ENCODE results near the gene CXCR6.
A peak's percentile ranks its signal among the peaks of the same experiment; 100 is the strongest.

The CXCR6 gene

DNA sequence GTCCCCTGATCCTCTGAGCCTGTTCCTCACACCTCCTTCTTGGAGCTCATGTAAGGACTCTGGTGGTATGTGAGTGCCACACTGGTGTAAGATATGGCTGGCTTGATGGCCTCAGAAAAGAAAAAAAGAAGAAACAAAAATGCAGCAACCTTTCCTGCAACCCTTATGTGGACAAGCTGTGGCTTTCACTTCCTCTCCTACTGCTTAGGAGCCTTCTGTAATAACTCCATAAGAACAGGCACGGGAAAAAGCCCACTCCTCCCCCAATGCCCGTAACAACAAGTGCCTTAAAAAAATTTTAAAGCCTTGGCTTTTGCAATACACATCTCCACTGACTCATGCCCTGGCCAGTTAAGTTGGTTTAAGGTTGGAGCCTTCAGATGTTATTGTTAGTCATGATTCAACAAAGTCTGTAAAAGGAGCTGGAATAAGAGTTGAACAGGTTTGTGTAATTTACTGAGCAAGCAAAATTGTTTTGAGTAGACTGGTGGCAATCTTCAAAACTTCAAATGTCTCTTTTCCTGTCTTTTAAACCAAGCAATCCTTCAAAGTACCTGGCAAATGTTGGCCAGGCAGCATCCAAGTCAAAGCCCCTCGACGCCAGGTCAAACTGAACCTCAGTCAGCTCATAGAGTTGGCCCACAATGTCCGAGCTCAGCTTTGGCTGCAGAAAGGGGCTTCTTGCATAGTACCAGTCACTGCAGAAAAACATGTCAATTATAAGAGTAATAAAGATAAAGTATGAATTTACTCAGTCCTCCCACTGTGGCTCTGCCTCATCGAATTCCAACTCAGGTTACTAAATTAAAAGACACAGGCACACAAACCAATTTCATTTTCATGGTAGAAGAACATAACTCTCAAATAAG is 29.5 kb downstream of the CXCR6 start:
- no peak for DNase-seq

DNA sequence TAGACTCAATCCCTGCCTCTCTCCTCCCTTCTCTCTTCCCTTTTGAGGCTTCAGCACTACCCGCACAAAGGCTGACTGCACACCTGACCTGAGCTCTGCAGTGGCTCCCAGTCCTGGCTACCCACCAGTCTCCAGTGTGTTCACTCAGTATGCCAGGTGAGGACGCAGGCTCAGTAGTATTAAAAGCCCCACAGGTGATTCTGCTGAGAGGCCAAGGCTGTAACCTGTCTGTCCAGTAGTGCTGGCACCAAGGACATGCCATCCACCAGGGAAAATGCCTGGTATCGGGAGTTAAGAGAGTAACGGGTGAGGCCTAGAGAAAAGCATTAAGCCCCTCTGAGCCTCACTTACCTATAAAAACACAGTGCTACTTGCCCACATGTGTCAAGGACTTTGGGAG is 31.4 kb downstream of the CXCR6 start:
- DNase-seq = no peak

DNA sequence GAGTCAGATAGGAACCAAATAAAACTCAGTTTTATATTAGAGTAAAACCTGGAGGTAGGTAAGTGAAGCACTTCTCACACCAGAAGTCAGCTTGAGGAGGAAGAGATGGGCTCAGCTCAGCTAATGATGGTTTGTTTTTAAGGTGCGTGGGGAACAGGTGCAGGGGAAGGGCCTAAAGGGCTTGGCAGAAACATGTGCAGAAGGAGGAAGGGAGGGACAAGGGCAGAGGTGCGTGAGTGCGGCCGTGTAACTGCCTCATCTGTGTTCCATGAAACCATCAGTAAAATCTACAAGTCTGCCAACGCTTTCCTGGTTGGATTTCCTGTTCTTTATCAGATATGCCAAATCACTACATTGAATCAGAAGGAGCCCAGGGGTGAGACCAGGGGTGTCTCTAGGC is 32.4 kb downstream of the CXCR6 start:
- no peak for DNase-seq

DNA sequence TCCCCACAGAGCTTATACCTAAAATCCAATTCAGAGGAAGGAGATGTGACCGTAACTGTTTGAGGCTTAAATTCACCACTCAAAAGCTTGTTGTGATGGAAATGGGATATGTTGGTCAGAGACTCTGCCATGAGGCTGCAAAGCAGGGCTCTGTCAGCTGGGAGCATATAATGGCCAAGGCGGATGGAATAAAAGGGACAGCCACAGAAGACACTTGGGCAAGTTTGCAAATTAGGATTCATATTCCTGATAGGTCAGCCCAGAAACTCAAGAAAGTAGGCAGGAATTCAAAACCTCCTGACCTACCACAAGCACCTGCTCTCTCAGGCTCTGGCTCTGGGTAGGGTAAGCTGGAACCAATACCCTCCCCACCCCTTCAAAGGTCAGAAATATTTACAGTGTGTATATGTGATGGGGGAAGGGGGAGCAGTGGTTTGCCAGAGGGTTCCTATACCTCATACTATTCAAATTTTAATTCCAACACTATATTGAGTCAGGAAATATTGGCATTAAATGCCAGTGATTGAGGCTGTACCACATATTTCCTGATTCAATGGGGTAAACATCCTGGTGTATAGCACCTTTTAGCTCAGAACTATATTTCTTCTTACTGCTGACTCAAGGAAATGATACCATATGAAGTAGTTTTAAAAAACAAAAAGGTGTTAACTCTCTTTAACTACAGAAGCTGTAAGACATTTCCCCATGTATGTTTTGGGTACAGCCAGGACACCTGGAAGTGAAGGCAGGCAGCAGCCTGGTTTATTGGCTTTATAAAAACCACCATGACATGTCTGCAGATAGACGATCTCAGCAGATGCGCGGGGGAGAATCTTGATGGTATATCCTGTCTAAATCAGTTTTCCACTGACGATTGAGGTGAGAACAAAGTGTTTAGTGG is 33.2 kb downstream of the CXCR6 start:
- peak in 2 of 5 donors; percentile 41 to 45 for DNase-seq

DNA sequence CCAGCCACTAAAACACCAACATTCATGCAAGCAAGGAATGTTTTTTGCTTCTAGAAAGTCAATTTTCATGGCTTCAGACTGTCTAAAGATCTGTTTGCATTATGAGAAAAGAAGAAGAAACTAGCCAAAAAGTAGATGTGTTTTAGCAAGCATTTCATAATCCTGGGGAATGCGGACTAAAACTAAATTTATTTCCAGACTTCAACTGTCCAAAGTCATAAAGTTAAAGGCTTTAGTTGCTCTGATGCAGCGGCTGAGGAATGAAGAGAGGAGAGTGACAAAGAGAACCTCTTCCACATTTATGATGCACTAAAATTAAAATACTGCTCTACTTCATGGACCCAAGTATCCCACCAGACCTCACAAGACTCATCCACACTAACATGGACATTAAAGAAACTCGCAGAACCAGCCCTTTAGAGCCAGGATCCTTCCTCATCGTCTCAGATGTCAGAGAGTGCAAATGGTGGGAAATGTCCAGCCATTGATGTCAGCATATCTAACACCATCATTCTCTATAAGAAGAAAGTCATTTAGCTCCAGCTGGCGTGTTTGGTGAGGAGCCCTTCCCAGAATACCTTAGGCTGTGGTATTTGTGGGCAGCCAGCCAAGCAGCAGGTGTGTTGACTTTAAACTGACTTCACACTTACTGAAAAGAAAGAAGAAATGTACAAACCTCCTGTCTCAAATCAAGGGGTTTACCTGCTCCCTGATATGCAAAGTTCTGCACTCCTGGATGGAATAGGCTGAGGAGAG is 34.9 kb downstream of the CXCR6 start:
- DNase-seq = peak in 2 of 5 donors; percentile 43 to 84

DNA sequence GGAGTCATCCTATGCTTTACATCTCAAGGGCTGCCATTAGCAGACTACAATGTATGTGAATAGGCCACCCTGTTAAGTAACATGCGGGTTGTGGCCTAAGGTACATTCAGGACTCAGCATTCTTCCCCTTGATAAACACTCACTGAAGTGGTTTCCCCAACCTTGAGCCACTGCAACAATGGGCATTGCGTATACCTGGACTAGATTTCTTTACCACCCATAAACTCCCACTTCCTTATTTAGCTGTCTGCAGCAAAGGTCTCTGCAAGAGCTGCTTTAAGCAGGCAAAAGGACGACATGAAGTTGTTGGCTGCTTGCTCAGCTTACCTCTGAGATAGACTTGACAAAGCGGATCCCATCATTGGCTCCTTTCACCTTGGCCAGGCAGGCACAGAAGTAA is 36.1 kb downstream of the CXCR6 start:
- no peak for DNase-seq

DNA sequence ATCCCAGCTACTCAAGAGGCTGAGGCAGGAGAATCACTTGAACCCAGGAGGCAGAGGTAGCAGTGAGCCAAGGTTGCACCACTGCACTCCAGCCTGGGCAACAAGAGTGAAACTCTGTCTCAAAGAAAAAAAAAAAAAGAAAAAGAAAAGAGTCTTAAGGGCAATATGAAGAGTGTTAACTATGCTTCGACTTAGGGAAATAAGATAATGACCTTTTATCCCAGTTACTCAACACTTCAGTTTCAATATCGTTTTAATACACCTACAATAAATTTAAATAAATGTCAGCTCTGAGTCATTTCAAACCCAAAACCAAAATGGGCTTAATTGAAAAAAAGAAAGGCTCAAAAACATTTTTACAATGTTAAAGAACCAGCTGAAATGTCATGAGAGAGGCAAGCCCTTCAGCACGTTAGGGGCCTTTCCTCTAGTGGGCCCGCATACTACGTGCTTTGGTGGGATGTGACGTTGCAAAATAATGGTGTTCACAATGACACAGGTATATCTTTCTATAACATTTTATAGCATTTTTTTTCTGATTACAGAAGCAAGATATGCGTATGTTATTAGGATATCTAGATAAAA is 37.1 kb downstream of the CXCR6 start:
- DNase-seq = peak in 1 of 5 donors; percentile 23

DNA sequence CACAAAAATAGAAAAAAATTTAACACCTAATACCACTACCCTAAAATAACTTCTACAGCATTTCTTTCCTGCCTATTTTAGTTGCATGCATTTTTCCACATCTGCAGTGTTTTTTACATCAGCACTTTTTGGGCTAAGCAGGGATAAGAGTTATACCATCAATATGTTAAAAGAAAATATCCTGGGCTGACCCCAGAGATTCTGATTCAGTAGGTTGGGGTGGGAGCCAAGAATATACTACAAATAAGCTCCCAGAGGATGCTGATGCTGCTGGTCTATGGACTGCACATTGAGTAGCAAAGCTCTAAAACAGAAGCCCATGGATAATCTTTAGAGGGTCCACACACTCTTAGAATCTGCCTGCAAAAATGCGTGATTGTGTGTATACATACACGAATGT is 37.6 kb downstream of the CXCR6 start:
- no peak for DNase-seq

DNA sequence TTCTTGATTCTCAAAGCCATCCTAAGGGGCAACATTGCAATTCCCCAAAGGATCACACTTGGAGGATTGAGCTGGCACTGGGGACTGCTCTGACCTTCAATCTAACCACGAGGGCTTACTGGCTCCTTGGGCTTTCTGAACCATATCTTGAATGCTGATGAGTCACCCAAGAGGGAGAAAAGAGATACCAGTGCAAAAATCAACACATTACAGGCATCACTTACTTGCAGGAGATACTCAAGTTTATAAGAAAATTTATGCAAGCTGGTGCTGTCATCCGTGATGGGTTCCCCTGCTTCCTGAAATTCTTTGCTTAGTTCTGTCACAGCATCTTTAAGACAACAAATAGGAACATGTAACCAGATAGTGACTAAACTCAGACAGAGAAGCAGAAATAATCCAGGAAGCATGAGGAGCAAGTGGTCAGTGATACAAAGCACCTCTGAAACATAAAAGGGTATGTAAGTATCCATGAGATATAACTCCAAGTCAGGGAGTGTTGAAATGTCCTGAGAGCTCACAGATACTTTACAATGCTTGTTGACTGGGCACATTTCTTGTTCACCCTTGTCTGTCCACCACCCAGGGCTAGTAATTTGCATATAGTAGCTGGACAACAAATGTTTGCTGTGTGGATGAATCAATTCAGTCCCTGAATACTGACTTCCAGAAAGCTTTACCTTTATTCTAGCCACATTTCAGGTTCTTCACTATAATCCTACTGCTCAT is 38.2 kb downstream of the CXCR6 start:
- DNase-seq = no peak

DNA sequence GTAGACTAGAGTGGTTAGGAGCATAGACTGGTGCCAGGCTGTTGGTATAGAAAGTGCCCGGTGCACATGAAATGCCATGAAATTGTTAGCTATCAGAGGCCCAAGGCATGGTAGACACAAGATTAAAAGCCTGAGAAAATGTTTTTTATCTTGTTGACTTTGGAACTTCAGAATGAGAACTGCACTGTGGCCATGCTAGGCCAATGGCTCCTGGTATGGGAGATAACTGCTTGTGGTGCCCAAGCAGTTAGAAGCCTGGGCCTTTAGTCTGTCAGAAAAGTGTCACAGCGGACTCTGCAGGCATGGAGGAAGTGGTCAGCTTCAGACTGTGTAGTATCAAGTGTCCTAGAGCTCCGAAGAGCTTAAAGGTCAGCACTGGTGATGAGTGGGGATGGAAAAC is 40.5 kb downstream of the CXCR6 start:
- no peak for DNase-seq

DNA sequence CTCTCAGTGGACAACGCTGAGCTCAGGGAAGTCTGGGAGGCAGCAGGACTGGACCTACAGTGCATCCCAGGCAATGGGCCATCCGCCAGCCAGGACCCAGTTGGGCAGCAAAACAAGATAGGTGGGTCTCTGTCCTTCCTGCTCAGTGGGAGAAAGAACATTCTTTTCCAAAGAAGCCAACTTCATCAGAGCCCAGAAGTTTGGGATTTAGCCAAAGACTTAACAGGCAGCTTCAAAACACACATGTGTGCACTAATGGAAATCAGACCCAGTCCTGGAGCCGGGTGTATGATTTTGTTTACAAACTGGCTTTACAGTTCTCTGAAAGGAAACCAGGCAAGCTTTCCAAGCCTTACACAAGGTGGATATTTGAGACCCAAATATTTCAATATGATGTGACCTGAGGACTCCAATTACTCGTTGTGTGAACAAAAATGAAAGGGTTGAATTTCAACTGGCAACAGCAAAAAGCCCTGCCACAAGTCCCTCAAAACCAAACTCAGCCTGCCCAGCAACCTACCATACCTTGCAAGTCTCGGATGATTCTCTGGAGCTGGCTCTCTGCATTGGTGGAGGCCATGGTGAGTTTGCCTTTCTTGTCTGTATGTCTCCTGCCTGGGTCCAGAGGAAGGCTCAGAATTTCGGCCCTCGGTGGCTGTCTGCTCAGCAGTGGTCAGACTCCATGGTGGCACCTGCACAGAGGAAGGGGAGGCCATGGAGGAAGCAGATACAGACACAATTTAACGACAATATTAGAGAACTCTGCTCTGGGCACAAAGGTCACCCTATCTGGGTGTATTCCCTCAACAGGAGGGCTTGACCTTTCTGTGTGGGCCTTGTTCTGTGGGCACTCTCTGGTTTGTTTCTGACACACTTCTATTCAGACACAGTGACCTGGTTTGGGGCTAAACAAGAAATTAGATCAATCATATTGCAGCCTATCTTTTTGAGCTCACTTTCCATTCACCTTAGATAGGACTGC is 41.4 kb downstream of the CXCR6 start:
- DNase-seq = no peak

DNA sequence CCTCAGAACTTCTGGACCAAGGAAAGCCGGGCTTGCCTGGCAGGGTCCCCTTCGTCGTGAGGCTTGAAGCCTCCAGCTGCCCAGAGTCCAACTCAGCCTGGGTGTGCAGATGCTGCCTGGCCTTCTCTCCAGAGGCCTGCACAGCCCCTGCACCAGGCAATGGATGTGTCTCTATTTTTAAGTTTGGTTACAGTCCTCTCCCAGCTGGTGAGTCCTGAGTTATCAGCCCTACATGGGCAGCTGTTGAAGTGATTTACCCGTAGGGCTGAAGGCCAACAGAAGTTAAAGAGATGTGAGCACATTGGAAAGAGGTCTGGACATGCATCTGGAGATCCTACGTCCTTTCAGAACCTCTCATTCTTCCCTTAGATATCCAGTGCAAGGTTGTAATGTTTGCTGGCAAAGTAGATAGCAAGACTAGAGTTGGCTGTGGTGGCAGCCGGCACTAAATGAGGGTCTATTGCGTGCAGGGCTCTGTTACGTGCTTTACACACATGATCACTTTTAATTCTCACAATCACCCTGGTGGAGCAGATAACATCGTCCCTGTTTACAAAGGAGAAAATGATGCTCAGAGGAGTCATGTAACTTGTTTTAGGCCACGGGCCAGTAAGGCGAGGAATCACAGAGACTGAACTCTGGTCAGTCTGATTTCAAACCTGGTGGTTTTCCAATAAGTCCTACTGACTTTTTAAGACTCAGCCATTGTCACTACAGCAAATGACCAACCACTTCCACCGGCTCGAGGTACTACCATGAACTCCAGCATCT is 42.5 kb downstream of the CXCR6 start:
- no peak for DNase-seq

DNA sequence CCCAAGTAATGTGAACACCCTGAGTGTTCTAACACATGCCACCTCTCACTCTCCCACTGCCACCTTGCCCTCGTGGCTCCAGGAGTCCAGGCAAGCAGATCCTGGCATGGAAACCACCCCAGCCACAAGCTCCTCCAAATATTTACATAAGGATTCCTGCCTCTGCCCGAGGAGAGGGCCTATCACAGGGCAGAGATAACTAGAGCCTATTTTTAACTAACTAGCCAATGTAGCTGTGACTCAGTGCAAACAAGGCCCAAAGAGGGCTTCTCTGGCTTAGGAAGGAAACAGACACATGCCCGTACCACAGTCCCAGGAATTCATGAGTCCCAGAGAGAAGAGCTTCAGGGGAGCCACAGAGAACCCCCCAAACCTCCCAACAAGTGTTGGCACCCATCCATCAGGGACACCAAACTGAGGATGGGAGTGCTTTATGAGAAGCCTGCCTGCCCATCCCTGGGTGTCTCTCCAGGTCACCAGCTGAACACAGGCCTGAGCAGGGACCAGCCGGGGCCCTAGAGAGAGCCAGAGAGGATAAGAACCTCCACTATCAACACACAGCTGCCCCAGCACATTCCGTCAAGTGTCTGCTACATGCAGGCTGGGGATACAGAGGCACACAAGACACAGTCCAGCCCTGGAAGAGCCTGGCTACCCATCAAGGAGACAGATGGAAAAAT is 43.2 kb downstream of the CXCR6 start:
- no peak for DNase-seq

DNA sequence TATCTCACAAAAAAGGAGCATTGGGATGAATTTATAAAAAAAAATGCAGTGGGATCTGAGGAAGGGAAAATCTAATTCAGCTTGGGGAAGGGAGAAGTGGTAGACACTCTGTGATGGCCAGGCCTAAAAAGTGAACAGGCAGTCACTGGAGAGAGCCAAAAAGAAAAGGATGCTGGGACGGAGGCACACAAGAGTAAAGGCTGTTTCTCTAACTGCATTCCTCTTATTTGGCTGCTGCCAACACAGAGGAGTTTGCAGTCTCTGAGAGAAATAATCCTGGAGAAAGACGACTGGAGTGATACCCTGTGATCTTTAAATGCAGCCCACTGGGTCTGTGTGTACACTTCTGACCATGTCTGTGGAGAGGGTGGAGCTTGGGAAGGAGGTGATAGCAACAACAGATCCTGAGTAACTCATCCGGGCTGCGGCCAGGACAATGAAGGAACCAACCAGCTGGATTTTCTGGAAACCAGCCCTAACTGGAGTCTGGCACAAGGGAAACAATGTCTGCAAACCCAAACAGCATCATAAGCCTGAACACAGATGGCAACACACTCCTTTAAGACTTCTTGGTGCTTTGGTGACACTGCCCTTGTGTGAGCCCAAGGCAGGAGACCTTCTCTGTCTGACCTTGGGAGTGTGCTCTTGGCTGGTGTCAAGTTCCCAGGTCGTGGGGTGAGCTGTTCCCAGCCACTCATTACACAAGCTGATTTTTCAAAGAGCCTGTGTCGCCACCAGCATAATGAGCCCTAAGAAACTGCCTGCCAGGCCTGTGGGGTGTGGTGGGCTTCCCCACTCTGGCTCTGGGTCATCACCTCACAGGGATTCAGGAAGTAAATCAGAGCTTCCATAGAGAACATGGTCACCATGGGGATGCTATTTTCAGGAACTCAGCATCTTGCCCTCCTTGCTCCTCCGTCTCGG is 44.4 kb downstream of the CXCR6 start:
- DNase-seq = no peak

DNA sequence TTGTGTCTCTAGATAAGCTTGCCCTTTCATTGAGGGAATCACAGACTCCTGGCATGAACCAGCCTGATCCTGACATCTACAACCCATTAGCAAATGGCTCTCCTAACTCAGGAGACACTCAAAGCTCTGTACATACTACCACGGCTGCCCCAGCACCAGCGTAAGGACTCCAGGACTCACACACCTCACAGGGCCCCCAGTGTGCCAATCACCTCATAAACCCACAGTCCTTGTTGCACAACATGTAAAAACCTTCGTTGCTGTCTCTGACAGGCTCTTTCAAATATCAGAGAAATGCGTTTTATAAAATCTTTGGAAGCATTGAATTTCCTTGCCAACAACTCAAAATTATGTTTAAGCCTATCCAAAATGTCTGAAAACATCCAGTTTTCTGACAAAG is 45.1 kb downstream of the CXCR6 start:
- DNase-seq = no peak

DNA sequence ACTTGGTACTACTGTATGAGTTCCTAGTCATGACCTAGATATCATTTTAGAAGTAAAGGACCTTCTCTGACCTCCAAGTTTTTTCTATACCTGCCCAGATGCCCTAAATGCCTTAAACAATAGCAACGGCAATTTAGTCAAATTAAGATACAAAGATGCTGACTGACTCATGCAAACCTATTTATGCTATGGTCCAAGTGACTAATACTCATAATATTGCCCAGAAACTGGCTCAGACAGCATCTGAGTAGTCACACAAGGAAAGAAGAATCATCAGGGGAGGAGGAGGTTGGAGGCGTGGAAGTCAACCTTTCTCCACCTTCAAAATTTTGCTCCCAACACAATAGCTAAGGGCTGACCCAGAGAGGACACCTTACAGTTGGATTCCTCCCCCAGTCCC is 45.5 kb downstream of the CXCR6 start:
- no peak for DNase-seq

DNA sequence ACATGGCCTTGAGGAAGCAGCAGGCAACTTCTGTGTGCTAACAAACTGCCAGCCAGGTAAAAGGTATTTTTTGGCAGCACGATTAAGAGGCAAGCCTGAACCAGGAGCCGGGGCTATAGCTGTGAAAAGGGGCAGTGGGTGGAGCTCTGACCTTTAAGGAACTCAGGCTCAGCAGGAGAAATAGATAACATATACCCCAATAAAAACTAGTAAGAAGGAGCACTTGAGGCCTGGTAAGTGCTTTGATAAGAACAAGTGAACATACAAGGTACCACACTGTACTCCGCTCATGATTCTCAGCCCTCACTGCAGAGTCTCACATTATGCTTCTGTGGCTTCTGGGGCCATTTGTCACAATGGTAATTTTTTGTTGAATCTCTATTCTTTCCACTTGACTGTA is 46.9 kb downstream of the CXCR6 start:
- no peak for DNase-seq

DNA sequence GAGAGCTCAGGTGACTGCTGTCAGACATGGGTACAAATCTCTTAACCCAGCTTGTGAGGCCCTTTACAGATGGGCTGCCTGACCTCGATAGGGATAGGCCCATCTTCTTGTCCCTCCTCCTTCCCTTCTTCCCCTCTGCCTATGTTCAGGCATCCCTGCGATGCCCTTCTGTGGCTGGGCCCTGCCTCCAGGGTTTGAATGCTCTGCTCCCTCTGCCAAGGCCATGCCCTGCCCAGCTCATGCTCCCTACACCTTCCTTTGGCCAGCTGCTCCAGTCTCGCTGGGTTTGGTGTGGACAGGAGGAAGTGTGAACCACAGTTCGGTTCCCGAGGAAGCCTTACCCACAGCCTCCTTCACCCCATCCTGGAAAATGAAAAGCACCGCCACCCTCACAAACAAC is 48.1 kb downstream of the CXCR6 start:
- no peak for DNase-seq
